Fibroblast of lung (primary cell): ENCODE measurements around the gene TET2. TPM values are rescaled to one million over a fixed set of nuclear protein-coding genes. Genes with fewer than 3 reads are reported as not detected.
A peak's percentile ranks its signal among the peaks of the same experiment; 100 is the strongest.

Experiments
- DNase-seq, 2 donors: peaks; one replicate each; pipeline versions ENCODE4 v3.0.0 to v3.0.0-alpha.2; 2010; ENCODE audit warnings: low read depth in 2 of 2
- H2AFZ ChIP-seq: 2 replicates; pipeline ENCODE4 v1.5.1; 2012; ENCODE audit warnings: low read length, control low read depth, inconsistent platforms
- H3K27ac ChIP-seq: 2 replicates; pipeline ENCODE4 v1.5.1; 2011; ENCODE audit warnings: low read length, control low read depth; ENCODE audit not compliant: insufficient read depth
- H3K27me3 ChIP-seq: 2 replicates; pipeline ENCODE4 v1.5.1; 2011; ENCODE audit warnings: mild to moderate bottlenecking, low read length; ENCODE audit not compliant: control insufficient read depth, insufficient read depth
- H3K36me3 ChIP-seq: 2 replicates; pipeline ENCODE4 v1.5.1; 2011; ENCODE audit warnings: low read length; ENCODE audit not compliant: control insufficient read depth, insufficient read depth
- H3K4me1 ChIP-seq: 2 replicates; pipeline ENCODE4 v1.5.1; 2011; ENCODE audit warnings: low read length; ENCODE audit not compliant: control insufficient read depth, insufficient read depth; ENCODE audit errors: extremely low read depth
- H3K4me2 ChIP-seq: 2 replicates; pipeline ENCODE4 v1.5.1; 2011; ENCODE audit warnings: low read length, control low read depth; ENCODE audit not compliant: insufficient read depth; ENCODE audit errors: extremely low read depth
- H3K4me3 ChIP-seq, 4 experiments: fragments of 200-600 bp in 1 of 4; sonication (generic) in 1 of 4; replicated peaks in 1 of 4; 2 replicates each; pipeline ENCODE4 v1.5.1; 2011 to 2016; ENCODE audit warnings: low read length in 4 of 4, low read depth in 3 of 4, mild to moderate bottlenecking in 3 of 4, control low read depth in 2 of 4, inconsistent platforms in 1 of 4, mixed read lengths in 1 of 4; ENCODE audit not compliant: insufficient read depth in 1 of 4; ENCODE audit errors: control extremely low read depth in 1 of 4
- H3K79me2 ChIP-seq: 2 replicates; pipeline ENCODE4 v1.5.1; 2012; ENCODE audit warnings: mild to moderate bottlenecking, low read length, inconsistent platforms; ENCODE audit not compliant: control insufficient read depth, insufficient read depth
- H3K9ac ChIP-seq: 2 replicates; pipeline ENCODE4 v1.5.1; 2011; ENCODE audit warnings: mild to moderate bottlenecking, low read length, control low read depth; ENCODE audit not compliant: insufficient read depth
- H3K9me3 ChIP-seq: 2 replicates; pipeline ENCODE4 v1.5.1; 2012; ENCODE audit warnings: low read depth, low read length; ENCODE audit not compliant: control insufficient read depth, insufficient read depth
- H4K20me1 ChIP-seq: 2 replicates; pipeline ENCODE4 v1.5.1; 2011; ENCODE audit warnings: low read length; ENCODE audit not compliant: control insufficient read depth, insufficient read depth; ENCODE audit errors: extremely low read depth
- CTCF ChIP-seq, 2 donors: IDR thresholded peaks in 1 of 2; conservative IDR thresholded peaks in 1 of 2; 1 replicate in 1 of 2; 2 replicates in 1 of 2; pipeline ENCODE4 v1.5.1; 2011 to 2012; ENCODE audit warnings: low read length in 2 of 2, control low read depth in 1 of 2, inconsistent platforms in 1 of 2, low read depth in 1 of 2, mild to moderate bottlenecking in 1 of 2
- EZH2 ChIP-seq: IDR thresholded peaks from 2 replicates; pipeline ENCODE4 v1.5.1; 2012; ENCODE audit warnings: low read length, control low read depth, mild to moderate bottlenecking; ENCODE audit errors: missing control alignments
- polyA plus RNA-seq, 2 donors: library from polyadenylated mRNA; depleted of rRNA in 1 of 2; stranded (reverse) in 1 of 2; unstranded in 1 of 2; fragments of >200 nt; gene quantifications; 2 replicates each; pipeline ENCODE4 v1.2.1, GENCODE V29; 2011 to 2012; ENCODE audit warnings: missing spikeins in 1 of 2
- total RNA-seq: library from RNA; depleted of rRNA; stranded (reverse); fragments of >200 nt; gene quantifications from 2 replicates; pipeline ENCODE4 v1.2.1, GENCODE V29; 2014

TET2 gene
- total and polyA plus RNA-seq, 2 donors (not counting 1 experiment from before 2014, with no cell fraction given), result 6.9 to 8.3 TPM

GRCh38 chr4:105230287-105230686 is 83.6 kb downstream of the TET2 start:
- TF ChIP-seq EZH2 (no peak), CTCF (conservative IDR thresholded peaks at IDR 0.05 in 1 of 2, IDR thresholded peaks at IDR 0.05 in 1 of 2; ENCODE audit: low read depth in 1 of 2, low read length in 2 of 2) (no peak)
- H3K4me3 ChIP-seq, result no peak overlapping the region
- H3K36me3 ChIP-seq, result peaks cover 2% of the 10 kb centered on the region
- no peak overlapping the region for H3K9ac ChIP-seq
- DNase-seq, result no peak
- H3K4me2 ChIP-seq, result no peak overlapping the region
- H3K27me3 ChIP-seq, result no peaks in the 10 kb centered on the region
- no peaks in the 10 kb centered on the region for H4K20me1 ChIP-seq
- H2AFZ ChIP-seq, result no peak overlapping the region
- H3K9me3 ChIP-seq, result no peaks in the 10 kb centered on the region
- H3K79me2 ChIP-seq, result no peaks in the 10 kb centered on the region
- no peak overlapping the region for H3K27ac ChIP-seq
- H3K4me1 ChIP-seq, result no peaks in the 10 kb centered on the region

- no peaks in the 10 kb centered on the region for H3K9me3 ChIP-seq
- no peaks in the 10 kb centered on the region for H3K79me2 ChIP-seq
- H3K27ac ChIP-seq, result no peak overlapping the region
- no peaks in the 10 kb centered on the region for H4K20me1 ChIP-seq
- H3K9ac ChIP-seq, result no peak overlapping the region
- DNase-seq, result no peak
- H3K4me3 ChIP-seq, result no peak overlapping the region
- peaks cover 2% of the 10 kb centered on the region for H3K36me3 ChIP-seq
- H3K4me2 ChIP-seq, result no peak overlapping the region
- no peaks in the 10 kb centered on the region for H3K4me1 ChIP-seq
- no peak overlapping the region for H2AFZ ChIP-seq
- TF ChIP-seq EZH2 (no peak), CTCF (conservative IDR thresholded peaks at IDR 0.05 in 1 of 2, IDR thresholded peaks at IDR 0.05 in 1 of 2; ENCODE audit: low read depth in 1 of 2, low read length in 2 of 2) (no peak)
- no peaks in the 10 kb centered on the region for H3K27me3 ChIP-seq
Measured at GRCh38 chr4:105232374-105232773, 85.7 kb downstream of the TET2 start.

- Histone ChIP-seq H3K4me1 (no peaks in the 10 kb centered on the region), H3K36me3 (peaks cover 2% of the 10 kb centered on the region), H2AFZ (no peak overlapping the region), H3K27me3 (no peaks in the 10 kb centered on the region), H4K20me1 (no peaks in the 10 kb centered on the region), H3K9me3 (no peaks in the 10 kb centered on the region), H3K4me2 (no peak overlapping the region), H3K4me3 (no peak overlapping the region), H3K27ac (no peak overlapping the region), H3K9ac (no peak overlapping the region), H3K79me2 (no peaks in the 10 kb centered on the region)
- DNase-seq, result peak in 1 of 2 donors; percentile 23
- TF ChIP-seq CTCF (conservative IDR thresholded peaks at IDR 0.05 in 1 of 2, IDR thresholded peaks at IDR 0.05 in 1 of 2; ENCODE audit: low read depth in 1 of 2, low read length in 2 of 2), result no peak
- TF ChIP-seq EZH2, result no peak
Measured at GRCh38 chr4:105234582-105234981, 87.9 kb downstream of the TET2 start.
